Testis (tissue), 3 donors: ENCODE results near the gene SPPL3. TPM values are rescaled to one million over a fixed set of nuclear protein-coding genes. Genes with fewer than 3 reads are reported as not detected.

Experiments used
- DNase-seq: peaks from one replicate; pipeline ENCODE4 v3.0.0-alpha.2; 2019
- H3K27ac ChIP-seq, 2 donors: fragments of 200-600 bp; sonication (generic); one replicate each; pipeline ENCODE4 v1.5.1; 2019
- H3K27me3 ChIP-seq: fragments of 200-600 bp; sonication (generic); one replicate; pipeline ENCODE4 v1.5.1; 2019
- H3K36me3 ChIP-seq: fragments of 200-600 bp; sonication (generic); one replicate; pipeline ENCODE4 v1.5.1; 2017; ENCODE audit warnings: low read depth; ENCODE audit errors: missing control alignments
- H3K4me1 ChIP-seq: fragments of 200-600 bp; sonication (generic); one replicate; pipeline ENCODE4 v1.5.1; 2019
- H3K4me3 ChIP-seq, 2 donors: fragments of 200-600 bp; sonication (generic); one replicate each; pipeline ENCODE4 v1.5.1; 2017 to 2019
- H3K9me3 ChIP-seq: fragments of 200-600 bp; sonication (generic); one replicate; pipeline ENCODE4 v1.5.1; 2017
- POLR2A ChIP-seq: fragments of 450-650 bp; IDR thresholded peaks from one replicate; pipeline ENCODE4 v1.6.1; 2017; ENCODE audit warnings: antibody characterized with exemption, mild to moderate bottlenecking, moderate library complexity
- WGBS, 2 donors: methylation state at CpG; one replicate each; pipeline ENCODE4 v1.1.5; 2018; 5-methylcytosine and 5-hydroxymethylcytosine counted together
- intact Hi-C: fragments of 100-400 bp; cut with DNase I; formaldehyde crosslinking; loops from one replicate; pipeline ENCODE4 v1.15.1; 2023; ENCODE audit warnings: low total_unique reads
- polyA plus RNA-seq: library from polyadenylated mRNA; stranded (reverse); fragments of 350-450 nt; fragmentation: Illumina TruSeq; extraction: RNeasy Lipid Tissue Mini Kit (QIAGEN cat#74804); gene quantifications from one replicate; pipeline ENCODE4 v1.2.3, GENCODE V29; 2014; ENCODE audit warnings: low read depth, low replicate concordance; ENCODE audit not compliant: insufficient read depth
- total RNA-seq, 2 donors: library from RNA; depleted of rRNA; stranded (reverse); fragments of >200 nt; gene quantifications; one replicate each; pipeline ENCODE4 v1.2.3, GENCODE V29; 2016
- TF ChIP-seq, protein P1 (sequence below), 3 experiments: fragments of 450-650 bp in 2 of 3; fragments of 200-600 bp in 1 of 3; sonication (generic) in 1 of 3; IDR thresholded peaks; one replicate each; pipeline ENCODE4 v1.5.1; 2016 to 2019; ENCODE audit warnings: antibody characterized with exemption in 3 of 3, mild to moderate bottlenecking in 2 of 3, moderate library complexity in 1 of 3

SPPL3 gene
- total and polyA plus RNA-seq, 3 donors from 2014 or later, result 61.1 to 190 (median 65.4) TPM

- Histone ChIP-seq H3K9me3 (no peaks in the 10 kb centered on the region), H3K4me1 (peaks cover 34% of the 10 kb centered on the region), H3K27me3 (no peaks in the 10 kb centered on the region), H3K36me3 (no peaks in the 10 kb centered on the region), H3K27ac (no peak overlapping the region), H3K4me3 (no peak overlapping the region)
- no peak for TF ChIP-seq POLR2A
- TF ChIP-seq, protein P1, sequence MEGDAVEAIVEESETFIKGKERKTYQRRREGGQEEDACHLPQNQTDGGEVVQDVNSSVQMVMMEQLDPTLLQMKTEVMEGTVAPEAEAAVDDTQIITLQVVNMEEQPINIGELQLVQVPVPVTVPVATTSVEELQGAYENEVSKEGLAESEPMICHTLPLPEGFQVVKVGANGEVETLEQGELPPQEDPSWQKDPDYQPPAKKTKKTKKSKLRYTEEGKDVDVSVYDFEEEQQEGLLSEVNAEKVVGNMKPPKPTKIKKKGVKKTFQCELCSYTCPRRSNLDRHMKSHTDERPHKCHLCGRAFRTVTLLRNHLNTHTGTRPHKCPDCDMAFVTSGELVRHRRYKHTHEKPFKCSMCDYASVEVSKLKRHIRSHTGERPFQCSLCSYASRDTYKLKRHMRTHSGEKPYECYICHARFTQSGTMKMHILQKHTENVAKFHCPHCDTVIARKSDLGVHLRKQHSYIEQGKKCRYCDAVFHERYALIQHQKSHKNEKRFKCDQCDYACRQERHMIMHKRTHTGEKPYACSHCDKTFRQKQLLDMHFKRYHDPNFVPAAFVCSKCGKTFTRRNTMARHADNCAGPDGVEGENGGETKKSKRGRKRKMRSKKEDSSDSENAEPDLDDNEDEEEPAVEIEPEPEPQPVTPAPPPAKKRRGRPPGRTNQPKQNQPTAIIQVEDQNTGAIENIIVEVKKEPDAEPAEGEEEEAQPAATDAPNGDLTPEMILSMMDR (IDR thresholded peaks at IDR 0.05), result no peak
- intact Hi-C loops, result no loop called here
- 75% methylated on average over 4 of the region's 4 CpGs for WGBS, 2 donors
- DNase-seq, result no peak
Measured at GRCh38 chr12:120834489-120835303, 69.5 kb downstream of the SPPL3 start.

- WGBS, 2 donors, result 80 to 84% methylated on average over 4 of the region's 4 CpGs
- H3K4me1 ChIP-seq, result peaks cover 34% of the 10 kb centered on the region
- no peak overlapping the region for H3K4me3 ChIP-seq
- TF ChIP-seq, protein P1 (IDR thresholded peaks at IDR 0.05), result no peak
- no peak for TF ChIP-seq POLR2A
- no peaks in the 10 kb centered on the region for H3K36me3 ChIP-seq
- intact Hi-C loops, result no loop called here
- no peak overlapping the region for H3K27ac ChIP-seq
- no peaks in the 10 kb centered on the region for H3K9me3 ChIP-seq
- DNase-seq, result no peak
- H3K27me3 ChIP-seq, result no peaks in the 10 kb centered on the region
Measured at GRCh38 chr12:120833849-120834248, 70.3 kb downstream of the SPPL3 start.

DNA sequence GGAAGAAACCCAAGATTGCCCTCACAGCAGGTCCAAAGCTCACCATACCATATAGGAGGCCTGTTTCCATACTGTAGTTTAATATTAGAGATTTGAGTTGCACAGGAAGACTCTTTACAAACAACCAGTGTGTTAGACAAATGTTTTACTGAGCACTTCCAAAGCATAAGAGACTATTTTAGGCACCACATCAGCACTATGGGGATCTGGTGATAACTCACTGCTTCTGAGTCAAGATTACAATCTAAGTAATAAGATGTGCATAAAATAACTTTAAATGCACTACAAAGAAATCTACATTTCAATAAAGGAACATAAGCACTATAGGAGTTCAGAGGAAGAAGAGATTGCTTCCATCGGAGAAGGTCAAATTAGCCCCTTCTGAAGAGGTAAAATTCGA is 71.4 kb downstream of the SPPL3 start:
- Histone ChIP-seq H3K27ac (no peak overlapping the region), H3K36me3 (no peaks in the 10 kb centered on the region), H3K4me1 (peaks cover 35% of the 10 kb centered on the region), H3K4me3 (no peak overlapping the region), H3K27me3 (no peaks in the 10 kb centered on the region), H3K9me3 (no peaks in the 10 kb centered on the region)
- no peak for DNase-seq
- TF ChIP-seq, protein P1 (IDR thresholded peaks at IDR 0.05), result no peak
- TF ChIP-seq POLR2A, result no peak
- intact Hi-C loops, result no loop called here
- 82 to 89% methylated on average over 2 of the region's 2 CpGs for WGBS, 2 donors

DNA sequence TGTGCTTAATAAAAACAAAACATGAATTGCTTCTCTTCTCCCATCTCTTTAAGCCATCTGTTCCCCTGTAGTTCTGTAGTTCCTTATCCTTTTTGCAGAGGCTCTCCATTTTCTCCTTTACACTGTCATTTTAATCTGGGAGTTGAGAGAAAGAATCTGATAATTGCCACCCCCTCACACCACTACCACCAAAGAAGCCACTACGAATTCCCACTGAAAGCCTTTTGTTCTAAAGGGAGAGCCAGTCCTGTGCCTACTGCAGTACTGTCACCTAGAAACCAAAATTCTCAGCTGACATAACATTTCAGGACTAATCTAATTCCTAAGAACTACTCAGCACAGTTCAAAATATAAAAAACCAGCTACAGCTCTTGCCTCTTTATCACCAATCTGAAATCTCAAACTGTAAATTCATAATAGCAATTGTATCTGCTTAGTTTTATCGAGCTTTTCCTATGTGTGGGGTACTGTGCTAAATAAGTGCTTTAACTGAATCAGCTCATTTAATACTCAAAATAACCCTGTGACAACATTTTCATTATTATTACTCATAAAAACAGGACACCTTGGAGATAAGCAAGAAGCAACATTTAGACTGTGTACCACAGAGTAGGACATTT is 72.4 kb downstream of the SPPL3 start:
- intact Hi-C loops, result no loop called here

More for the DNA sequence above, 72.4 kb downstream of the SPPL3 start:
- 41 to 63% methylated on average over 2 of the region's 2 CpGs for WGBS, 2 donors
- TF ChIP-seq, protein P1 (IDR thresholded peaks at IDR 0.05), result no peak
- TF ChIP-seq POLR2A, result no peak
- no peak for DNase-seq
- no peaks in the 10 kb centered on the region for H3K9me3 ChIP-seq
- no peaks in the 10 kb centered on the region for H3K27me3 ChIP-seq
- H3K36me3 ChIP-seq, result no peaks in the 10 kb centered on the region
- H3K27ac ChIP-seq, result no peak overlapping the region
- H3K4me3 ChIP-seq, result no peak overlapping the region
- peaks cover 41% of the 10 kb centered on the region for H3K4me1 ChIP-seq
